Loucy (cell line): ENCODE results near the gene THAP9.
"Not testable (repeated sequence)": the region's sequence is repeated elsewhere in the genome, so short reads cannot be mapped to it uniquely, and the experiment has no call there.

Experiments used
- H2AFZ ChIP-seq: fragments of 200-600 bp; sonication (generic); 2 replicates; pipeline ENCODE4 v1.6.0; 2016; ENCODE audit warnings: antibody characterized with exemption, mild to moderate bottlenecking, low read length, moderate library complexity
- H3F3A ChIP-seq: fragments of 200-600 bp; 2 replicates; pipeline ENCODE4 v1.6.0; 2016; ENCODE audit warnings: antibody characterized with exemption, low read depth, mild to moderate bottlenecking
- H3K27me3 ChIP-seq: fragments of 200-600 bp; sonication (generic); 2 replicates; pipeline ENCODE4 v1.6.1; 2014; ENCODE audit warnings: low read length, mild to moderate bottlenecking; ENCODE audit not compliant: insufficient read depth, poor library complexity, severe bottlenecking
- H3K36me3 ChIP-seq: fragments of 200-600 bp; sonication (generic); 2 replicates; pipeline ENCODE4 v1.6.1; 2016; ENCODE audit warnings: low read length; ENCODE audit not compliant: insufficient read depth
- H3K4me1 ChIP-seq: fragments of 200-600 bp; sonication (generic); 2 replicates; pipeline ENCODE4 v1.5.1; 2014; ENCODE audit warnings: low read length, mild to moderate bottlenecking; ENCODE audit not compliant: insufficient read depth, poor library complexity, severe bottlenecking
- H3K4me2 ChIP-seq: fragments of 200-600 bp; sonication (generic); 2 replicates; pipeline ENCODE4 v1.6.0; 2014; ENCODE audit warnings: antibody characterized with exemption, low read length, low read depth, mild to moderate bottlenecking; ENCODE audit not compliant: poor library complexity, severe bottlenecking
- H3K4me3 ChIP-seq: fragments of 200-600 bp; sonication (generic); 2 replicates; pipeline ENCODE4 v1.5.1; 2014; ENCODE audit warnings: low read length, mild to moderate bottlenecking, mixed read lengths; ENCODE audit not compliant: poor library complexity, severe bottlenecking
- H3K79me2 ChIP-seq: fragments of 200-600 bp; sonication (generic); 2 replicates; pipeline ENCODE4 v1.6.1; 2014; ENCODE audit warnings: low read length; ENCODE audit not compliant: insufficient read depth
- H3K9ac ChIP-seq: fragments of 200-600 bp; sonication (generic); 2 replicates; pipeline ENCODE4 v1.6.0; 2014; ENCODE audit warnings: mild to moderate bottlenecking, low read depth, low read length, moderate library complexity; ENCODE audit not compliant: poor library complexity, severe bottlenecking
- H3K9me2 ChIP-seq: fragments of 200-600 bp; sonication (generic); replicated peaks from 2 replicates; pipeline ENCODE4 v1.6.1; 2016; ENCODE audit warnings: low read depth, low read length, mixed read lengths
- H3K9me3 ChIP-seq: fragments of 200-600 bp; sonication (generic); 2 replicates; pipeline ENCODE4 v1.6.1; 2014; ENCODE audit warnings: mild to moderate bottlenecking, antibody characterized with exemption, low read length, low read depth; ENCODE audit not compliant: insufficient read depth
- H4K20me1 ChIP-seq: fragments of 200-600 bp; sonication (generic); 2 replicates; pipeline ENCODE4 v1.6.0; 2014; ENCODE audit warnings: antibody characterized with exemption, low read length, mild to moderate bottlenecking; ENCODE audit not compliant: insufficient read depth, poor library complexity, severe bottlenecking
- EZH2phosphoT487 ChIP-seq: fragments of 200-600 bp; IDR thresholded peaks from 2 replicates; pipeline ENCODE4 v1.6.1; 2018; ENCODE audit warnings: antibody characterized with exemption, mild to moderate bottlenecking, moderate library complexity, borderline replicate concordance
- TF ChIP-seq, protein P1 (sequence below): fragments of 200-600 bp; sonication (generic); conservative IDR thresholded peaks from 2 replicates; pipeline ENCODE4 v1.5.1; 2014; ENCODE audit warnings: mild to moderate bottlenecking, antibody characterized with exemption, low read length

The THAP9 gene

DNA sequence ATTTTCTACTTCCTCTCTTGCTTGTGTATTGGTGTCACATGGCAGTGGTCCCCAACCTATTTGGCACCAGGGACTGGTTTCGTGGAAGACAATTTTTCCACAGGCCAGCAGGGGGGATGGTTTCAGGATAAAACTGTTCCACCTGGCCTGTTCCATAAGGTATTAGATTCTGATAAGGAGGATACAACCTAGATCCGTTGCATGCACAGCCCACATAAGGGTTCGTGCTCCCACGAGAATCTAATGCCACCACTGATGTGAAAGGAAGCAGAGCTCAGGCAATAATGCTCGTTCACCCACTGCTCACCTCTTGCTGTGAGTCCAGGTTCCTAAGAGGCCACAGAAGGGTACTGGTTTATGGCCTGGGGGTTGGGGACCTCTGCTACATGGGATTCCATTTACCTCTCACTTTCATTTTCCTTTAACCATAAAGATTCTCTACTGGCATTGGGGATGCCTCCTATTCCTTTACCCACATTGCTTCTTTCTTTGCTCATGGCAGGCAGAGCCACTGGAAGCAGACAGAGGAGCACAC lies 47.7 kb upstream of the THAP9 start:
- Histone ChIP-seq H3K9me2 (no peaks in the 10 kb centered on the region), H3K36me3 (peaks cover 74% of the 10 kb centered on the region), H2AFZ (no peak overlapping the region), H3K27me3 (no peaks in the 10 kb centered on the region), H3K9me3 (no peaks in the 10 kb centered on the region), H3F3A (no peaks in the 10 kb centered on the region), H3K4me3 (no peak overlapping the region), H3K4me1 (no peaks in the 10 kb centered on the region), H4K20me1 (no peaks in the 10 kb centered on the region), H3K4me2 (no peak overlapping the region), H3K9ac (no peak overlapping the region), H3K79me2 (no peaks in the 10 kb centered on the region)
- TF ChIP-seq, protein P1, sequence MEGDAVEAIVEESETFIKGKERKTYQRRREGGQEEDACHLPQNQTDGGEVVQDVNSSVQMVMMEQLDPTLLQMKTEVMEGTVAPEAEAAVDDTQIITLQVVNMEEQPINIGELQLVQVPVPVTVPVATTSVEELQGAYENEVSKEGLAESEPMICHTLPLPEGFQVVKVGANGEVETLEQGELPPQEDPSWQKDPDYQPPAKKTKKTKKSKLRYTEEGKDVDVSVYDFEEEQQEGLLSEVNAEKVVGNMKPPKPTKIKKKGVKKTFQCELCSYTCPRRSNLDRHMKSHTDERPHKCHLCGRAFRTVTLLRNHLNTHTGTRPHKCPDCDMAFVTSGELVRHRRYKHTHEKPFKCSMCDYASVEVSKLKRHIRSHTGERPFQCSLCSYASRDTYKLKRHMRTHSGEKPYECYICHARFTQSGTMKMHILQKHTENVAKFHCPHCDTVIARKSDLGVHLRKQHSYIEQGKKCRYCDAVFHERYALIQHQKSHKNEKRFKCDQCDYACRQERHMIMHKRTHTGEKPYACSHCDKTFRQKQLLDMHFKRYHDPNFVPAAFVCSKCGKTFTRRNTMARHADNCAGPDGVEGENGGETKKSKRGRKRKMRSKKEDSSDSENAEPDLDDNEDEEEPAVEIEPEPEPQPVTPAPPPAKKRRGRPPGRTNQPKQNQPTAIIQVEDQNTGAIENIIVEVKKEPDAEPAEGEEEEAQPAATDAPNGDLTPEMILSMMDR = no peak
- no peak for TF ChIP-seq EZH2phosphoT487

- not testable (repeated sequence) for H3K4me1 ChIP-seq, H3K4me2 ChIP-seq, H3K4me3 ChIP-seq, H3K9ac ChIP-seq, H3K9me3 ChIP-seq, H4K20me1 ChIP-seq, H2AFZ ChIP-seq, H3K79me2 ChIP-seq, H3K9me2 ChIP-seq, H3K27me3 ChIP-seq, H3F3A ChIP-seq
- H3K36me3 ChIP-seq = peaks cover 51% of the 10 kb centered on the region
Measured at GRCh38 chr4:82860487-82860886, 40.0 kb upstream of the THAP9 start.

- TF ChIP-seq EZH2phosphoT487 = no peak
- TF ChIP-seq, protein P1 = no peak
- Histone ChIP-seq H2AFZ (no peak overlapping the region), H3K79me2 (no peaks in the 10 kb centered on the region), H3K9ac (no peak overlapping the region), H3K4me2 (no peak overlapping the region), H3K4me1 (peaks cover 5% of the 10 kb centered on the region), H3K9me2 (no peaks in the 10 kb centered on the region), H3K4me3 (no peak overlapping the region), H3K36me3 (peaks cover 48% of the 10 kb centered on the region), H3F3A (no peaks in the 10 kb centered on the region; the same call in 1 of the 2 replicates), H4K20me1 (peaks cover 3% of the 10 kb centered on the region), H3K9me3 (no peaks in the 10 kb centered on the region), H3K27me3 (no peaks in the 10 kb centered on the region)
Measured at GRCh38 chr4:82861529-82861928, 39.0 kb upstream of the THAP9 start.

DNA sequence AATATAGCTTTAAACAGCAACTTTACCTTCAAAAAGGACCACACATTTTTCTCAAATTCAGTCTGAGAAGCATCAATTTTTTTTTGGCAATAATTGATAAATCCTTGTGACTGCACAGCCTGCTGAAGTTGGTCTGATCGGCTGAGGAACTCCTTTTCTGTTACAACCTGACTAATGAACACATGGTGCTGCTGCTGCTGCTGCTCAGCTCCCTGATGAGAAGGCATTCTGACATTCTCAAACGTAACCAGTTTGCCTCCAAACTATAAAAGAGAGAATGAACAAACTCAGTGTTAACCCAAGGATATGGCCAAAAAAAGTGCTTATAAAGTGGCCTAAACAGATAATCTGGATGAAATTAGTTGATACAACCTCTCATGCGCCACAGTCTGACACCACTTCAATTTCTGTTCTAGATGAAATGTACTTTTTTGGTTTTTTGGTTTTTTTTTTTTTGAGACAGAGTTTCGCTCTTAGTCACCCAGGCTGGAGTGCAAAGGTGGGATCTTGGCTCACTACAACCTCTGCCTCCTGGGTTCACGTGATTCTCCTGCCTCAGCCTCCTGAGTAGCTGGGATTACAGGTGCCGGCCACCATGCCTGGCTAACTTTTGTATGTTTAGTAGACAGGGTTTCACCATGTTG lies 36.1 kb upstream of the THAP9 start:
- H3K36me3 ChIP-seq = peaks cover 48% of the 10 kb centered on the region
- H3K4me2 ChIP-seq = no peak overlapping the region
- TF ChIP-seq, protein P1 = no peak
- no peak for TF ChIP-seq EZH2phosphoT487
- no peak overlapping the region for H3K4me3 ChIP-seq
- H3K4me1 ChIP-seq = peaks cover 5% of the 10 kb centered on the region
- H3K79me2 ChIP-seq = no peaks in the 10 kb centered on the region
- H3F3A ChIP-seq = no peaks in the 10 kb centered on the region; the same call in 1 of the 2 replicates
- H3K9ac ChIP-seq = no peak overlapping the region
- no peak overlapping the region for H2AFZ ChIP-seq
- no peaks in the 10 kb centered on the region for H3K9me3 ChIP-seq
- no peaks in the 10 kb centered on the region for H3K27me3 ChIP-seq
- H3K9me2 ChIP-seq = no peaks in the 10 kb centered on the region
- no peaks in the 10 kb centered on the region for H4K20me1 ChIP-seq
